CD4-positive, alpha-beta T cell treated with Interleukin-15 for 4 hours (primary cell): Measurements from ENCODE around the gene PDCD11.
A peak's percentile ranks its signal among the peaks of the same experiment; 100 is the strongest.
"Not testable (repeated sequence)": the region's sequence is repeated elsewhere in the genome, so short reads cannot be mapped to it uniquely, and the experiment has no call there.

Source experiments
- DNase-seq: peaks from one replicate; pipeline ENCODE4 v3.0.0-alpha.2; 2020; ENCODE audit warnings: low spot score

The PDCD11 gene, protein sequence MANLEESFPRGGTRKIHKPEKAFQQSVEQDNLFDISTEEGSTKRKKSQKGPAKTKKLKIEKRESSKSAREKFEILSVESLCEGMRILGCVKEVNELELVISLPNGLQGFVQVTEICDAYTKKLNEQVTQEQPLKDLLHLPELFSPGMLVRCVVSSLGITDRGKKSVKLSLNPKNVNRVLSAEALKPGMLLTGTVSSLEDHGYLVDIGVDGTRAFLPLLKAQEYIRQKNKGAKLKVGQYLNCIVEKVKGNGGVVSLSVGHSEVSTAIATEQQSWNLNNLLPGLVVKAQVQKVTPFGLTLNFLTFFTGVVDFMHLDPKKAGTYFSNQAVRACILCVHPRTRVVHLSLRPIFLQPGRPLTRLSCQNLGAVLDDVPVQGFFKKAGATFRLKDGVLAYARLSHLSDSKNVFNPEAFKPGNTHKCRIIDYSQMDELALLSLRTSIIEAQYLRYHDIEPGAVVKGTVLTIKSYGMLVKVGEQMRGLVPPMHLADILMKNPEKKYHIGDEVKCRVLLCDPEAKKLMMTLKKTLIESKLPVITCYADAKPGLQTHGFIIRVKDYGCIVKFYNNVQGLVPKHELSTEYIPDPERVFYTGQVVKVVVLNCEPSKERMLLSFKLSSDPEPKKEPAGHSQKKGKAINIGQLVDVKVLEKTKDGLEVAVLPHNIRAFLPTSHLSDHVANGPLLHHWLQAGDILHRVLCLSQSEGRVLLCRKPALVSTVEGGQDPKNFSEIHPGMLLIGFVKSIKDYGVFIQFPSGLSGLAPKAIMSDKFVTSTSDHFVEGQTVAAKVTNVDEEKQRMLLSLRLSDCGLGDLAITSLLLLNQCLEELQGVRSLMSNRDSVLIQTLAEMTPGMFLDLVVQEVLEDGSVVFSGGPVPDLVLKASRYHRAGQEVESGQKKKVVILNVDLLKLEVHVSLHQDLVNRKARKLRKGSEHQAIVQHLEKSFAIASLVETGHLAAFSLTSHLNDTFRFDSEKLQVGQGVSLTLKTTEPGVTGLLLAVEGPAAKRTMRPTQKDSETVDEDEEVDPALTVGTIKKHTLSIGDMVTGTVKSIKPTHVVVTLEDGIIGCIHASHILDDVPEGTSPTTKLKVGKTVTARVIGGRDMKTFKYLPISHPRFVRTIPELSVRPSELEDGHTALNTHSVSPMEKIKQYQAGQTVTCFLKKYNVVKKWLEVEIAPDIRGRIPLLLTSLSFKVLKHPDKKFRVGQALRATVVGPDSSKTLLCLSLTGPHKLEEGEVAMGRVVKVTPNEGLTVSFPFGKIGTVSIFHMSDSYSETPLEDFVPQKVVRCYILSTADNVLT (N-terminal part only)

DNA sequence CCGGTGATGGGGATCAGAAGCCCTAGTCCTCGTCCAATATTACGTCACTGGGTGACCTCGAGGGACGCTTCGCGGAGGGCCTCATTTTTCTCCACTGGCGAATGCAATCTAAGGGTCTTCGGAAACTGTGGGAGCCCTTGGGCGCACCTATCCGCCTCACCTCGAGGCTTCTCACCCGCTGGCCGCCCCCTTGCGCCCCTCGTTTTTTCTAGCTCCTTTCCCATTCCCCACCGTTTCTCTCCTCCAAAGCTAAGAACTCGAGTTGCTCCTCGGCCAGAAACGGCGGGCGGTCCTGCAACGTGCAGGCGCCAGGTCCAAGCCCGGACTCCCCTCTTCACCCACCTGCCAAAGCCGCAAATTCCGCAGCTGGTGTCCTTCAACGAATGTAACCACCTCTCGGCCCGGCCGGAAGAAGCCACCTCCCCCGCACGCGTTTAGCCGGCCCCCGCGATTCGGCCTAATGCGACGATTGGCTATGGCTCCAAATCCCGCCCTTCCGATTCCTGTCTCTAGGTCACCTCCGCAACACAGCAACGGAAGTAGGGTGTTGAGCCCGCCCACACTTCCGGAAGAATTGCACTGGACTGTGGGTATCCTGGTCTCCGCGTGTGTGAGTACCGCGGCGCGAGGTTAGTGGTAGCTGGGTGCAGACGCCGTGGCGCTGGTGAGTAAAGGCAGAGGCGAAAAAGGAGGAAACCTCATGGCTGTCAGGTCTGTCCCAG lies at the start of gene PDCD11, which contains the start of gene ATP5MK:
Gene PDCD11, plus strand, starts transcription at position 560 of the 722 bp plus-strand sequence. CDS start 1,801 bp downstream, outside the sequence.
Gene ATP5MK, minus strand, starts transcription at position 409 of the 722 bp plus-strand sequence. CDS start 4,018 bp downstream, outside the sequence.
- DNase-seq = peak; percentile 95

DNA sequence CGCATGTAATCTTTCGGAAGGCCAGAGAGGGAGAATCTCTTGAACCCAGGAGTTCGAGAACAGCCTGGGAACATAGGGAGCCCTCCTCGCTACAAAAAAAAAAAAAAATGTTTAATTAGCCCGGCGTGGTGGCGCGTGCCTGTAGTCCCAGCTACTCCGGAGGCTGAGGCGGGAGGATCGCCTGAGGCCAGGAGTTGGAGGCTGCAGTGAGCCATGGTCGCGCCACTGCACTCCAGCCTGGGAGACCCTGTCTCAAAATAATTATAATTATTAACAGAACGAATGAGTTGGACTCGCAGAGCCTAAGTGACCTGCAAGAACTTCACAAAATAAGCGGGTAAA lies 46.3 kb upstream of the PDCD11 start:
- DNase-seq = no peak

DNA sequence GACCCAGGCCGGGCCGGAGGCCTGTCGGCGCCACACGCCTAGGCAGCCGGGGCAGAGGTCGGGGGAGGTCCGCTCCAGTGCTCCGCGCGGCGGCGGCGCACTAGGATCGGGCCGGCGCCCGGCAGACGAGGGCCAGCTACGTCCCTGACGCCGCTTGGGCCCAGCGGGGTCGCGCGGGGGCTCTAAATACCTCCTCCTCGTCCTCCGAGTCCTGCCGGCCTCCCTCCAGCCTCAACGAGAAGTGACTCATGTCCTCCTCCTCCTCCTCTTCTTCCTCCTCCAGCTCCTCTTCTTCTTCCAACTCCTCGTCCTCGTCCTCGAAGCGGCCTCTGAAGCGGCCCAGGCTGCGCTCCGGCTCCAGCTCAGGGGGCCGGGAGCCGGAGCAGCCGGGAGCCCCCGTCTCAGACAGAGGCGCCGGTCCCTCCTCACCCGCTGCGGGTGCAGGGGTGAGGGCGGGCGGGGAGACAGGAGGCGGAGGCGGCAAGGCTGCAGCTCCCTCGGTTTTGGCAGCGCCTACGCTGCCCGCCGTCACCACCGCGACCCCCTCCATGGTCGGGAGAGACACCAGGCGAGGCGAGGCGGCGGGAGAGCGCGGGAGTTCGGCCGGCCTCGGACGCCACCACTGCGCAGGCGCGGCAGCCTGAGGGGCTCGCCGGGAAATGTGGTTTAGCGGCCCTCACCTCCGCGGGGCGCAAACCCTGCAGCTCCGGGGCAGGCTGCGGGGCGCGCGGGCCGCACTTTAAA lies 45.7 kb upstream of the PDCD11 start, which contains the start of gene PCGF6:
Gene PCGF6, minus strand, starts transcription at position 624 of the 744 bp plus-strand sequence. Its CDS starts 74 bp downstream, at position 550.
- DNase-seq = peak; percentile 66

DNA sequence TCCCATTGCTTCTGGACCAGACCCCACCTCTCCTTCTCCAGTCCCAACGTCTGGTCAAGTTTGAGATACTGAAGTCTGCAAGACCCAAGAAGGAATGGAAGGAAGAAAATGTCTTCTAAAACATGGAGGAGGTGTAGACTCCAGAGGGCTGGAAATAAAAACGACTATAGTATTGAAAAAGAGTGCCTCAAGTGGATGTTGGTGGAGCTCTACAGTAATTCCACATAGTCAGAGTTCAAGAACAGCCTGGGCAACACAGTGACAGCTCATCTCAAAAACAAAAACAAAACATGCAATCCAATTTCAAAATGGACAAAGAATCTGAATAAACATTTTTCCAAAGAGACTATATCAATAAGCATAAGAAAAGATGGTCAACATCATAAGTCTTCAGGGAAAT lies 43.1 kb upstream of the PDCD11 start:
- DNase-seq = no peak

DNA sequence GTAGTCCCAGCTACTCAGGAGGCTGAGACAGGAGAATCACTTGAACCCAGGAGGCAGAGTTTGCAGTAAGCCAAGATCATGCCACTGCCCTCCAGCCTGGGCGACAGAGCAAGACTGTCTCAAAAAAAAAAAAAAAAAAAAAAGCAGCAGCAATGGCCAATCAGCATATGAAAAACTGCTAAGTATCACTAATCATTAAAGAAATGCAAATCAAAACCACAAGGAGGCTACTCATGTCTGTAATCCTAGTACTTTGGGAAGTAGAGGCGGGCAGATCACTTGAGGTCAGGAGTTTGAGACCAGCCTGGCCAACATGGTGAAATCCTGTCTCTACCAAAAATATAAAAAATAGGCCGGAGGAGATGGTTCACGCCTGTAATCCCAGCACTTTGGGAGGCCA lies 41.9 kb upstream of the PDCD11 start:
- DNase-seq = not testable (repeated sequence)

DNA sequence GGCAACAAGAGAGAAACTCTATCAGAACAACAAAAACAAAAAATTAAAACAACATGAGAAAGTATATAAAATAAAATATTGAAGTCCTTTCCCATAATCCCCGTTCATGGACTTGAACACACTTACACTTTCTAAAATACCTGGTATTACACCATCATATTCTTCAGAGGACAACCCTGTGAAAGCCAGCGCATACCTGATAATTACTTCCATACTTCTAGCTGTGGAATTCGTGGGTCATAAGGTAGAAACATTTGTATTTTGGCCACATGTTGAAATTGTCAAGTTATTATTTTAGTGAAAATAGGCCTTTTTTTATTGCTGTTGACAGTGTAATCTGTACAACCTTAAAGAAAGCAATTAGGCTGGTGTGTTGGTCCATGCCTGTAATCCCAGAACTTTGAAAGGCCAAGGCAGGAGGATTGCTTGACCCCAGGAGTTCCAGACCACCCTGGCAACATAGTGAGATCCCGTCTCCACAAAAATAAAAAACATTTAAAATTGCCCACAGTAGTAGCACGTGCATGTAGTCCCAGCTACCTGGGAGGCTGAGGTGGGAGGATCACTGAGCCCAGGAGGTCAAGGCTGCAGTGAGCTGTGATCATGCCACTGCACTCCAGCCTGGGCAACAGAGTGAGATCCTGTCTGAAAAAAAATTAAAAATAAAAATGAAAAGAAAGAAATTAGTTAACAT lies 40.4 kb upstream of the PDCD11 start:
- DNase-seq = no peak

DNA sequence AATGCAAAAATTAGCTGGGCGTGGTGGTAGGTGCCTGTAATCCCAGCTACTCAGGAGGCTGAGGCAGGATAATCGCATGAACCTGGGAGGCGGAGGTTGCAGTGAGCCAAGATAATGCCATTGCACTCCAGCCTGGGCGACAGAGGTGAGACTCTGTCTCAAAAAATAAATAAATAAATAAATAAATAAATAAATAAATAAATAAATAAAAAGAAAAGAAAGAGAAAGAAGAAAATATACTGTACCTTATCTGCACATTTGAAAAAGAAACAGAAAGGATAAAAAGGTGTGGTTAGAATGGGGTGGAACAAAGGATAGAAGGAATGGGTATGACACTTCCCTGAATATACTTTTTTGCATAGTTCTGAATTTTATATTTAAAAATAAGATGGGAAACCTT lies 36.9 kb upstream of the PDCD11 start:
- DNase-seq = not testable (repeated sequence)

DNA sequence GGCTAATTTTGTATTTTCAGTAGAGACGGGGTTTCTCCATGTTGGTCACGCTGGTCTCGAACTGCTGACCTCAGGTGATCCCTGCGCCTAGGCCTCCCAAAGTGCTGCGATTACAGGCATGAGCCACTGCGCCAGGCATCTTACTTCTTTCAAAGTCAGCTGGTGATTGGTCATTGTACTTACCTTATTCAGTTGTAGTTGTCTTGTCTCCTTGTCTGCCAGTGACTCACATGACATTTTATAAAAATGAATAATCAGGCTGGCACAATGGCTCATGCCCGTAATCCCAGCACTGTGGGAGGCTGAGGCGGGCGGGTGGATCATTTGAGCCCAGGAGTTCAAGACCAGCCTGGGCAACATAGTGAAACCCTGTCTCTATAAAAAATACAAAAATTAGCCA lies 35.6 kb upstream of the PDCD11 start:
- not testable (repeated sequence) for DNase-seq

DNA sequence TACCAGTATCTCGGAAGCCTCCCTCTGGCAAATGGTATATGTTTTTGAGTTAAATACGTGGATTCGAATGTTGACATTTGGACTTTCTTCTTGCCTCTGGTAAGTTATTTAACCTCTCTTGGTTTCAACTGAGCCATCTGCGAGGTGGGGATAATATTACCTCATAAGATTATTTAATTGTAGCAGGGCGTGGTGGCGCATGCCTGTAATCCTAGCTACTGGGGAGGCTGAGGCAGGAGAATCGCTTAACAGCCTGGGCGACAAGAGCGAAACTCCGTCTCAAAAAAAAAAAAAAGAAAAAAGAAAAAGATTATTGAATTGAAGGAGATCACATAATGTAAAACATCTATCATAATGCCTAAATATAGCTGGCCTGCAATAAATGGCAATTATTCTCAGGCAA lies 29.0 kb upstream of the PDCD11 start:
- DNase-seq = no peak

DNA sequence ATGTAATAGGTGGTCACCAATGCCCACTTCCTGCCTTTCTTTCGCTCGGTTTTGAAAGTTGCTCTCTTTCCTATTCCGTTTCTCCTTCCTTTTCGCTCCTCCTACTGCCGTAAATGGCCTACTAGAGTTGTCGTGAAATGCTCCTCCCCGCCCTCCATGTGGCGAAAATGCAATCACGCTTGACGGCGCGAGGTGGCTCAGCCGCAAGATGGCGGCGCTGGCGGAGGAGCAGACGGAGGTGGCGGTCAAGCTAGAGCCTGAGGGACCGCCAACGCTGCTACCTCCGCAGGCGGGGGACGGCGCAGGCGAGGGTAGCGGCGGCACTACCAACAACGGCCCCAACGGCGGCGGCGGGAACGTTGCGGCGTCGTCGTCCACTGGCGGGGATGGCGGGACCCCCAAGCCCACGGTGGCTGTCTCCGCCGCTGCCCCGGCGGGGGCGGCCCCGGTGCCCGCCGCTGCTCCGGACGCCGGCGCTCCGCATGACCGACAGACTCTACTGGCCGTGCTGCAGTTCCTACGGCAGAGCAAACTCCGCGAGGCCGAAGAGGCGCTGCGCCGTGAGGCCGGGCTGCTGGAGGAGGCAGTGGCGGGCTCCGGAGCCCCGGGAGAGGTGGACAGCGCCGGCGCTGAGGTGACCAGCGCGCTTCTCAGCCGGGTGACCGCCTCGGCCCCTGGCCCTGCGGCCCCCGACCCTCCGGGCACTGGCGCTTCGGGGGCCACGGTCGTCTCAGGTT lies 28.5 kb upstream of the PDCD11 start, which contains the start of gene TAF5:
Gene TAF5, plus strand, starts transcription at position 195 of the 737 bp plus-strand sequence. Its CDS starts 14 bp downstream, at position 209.
- DNase-seq = peak; percentile 93

DNA sequence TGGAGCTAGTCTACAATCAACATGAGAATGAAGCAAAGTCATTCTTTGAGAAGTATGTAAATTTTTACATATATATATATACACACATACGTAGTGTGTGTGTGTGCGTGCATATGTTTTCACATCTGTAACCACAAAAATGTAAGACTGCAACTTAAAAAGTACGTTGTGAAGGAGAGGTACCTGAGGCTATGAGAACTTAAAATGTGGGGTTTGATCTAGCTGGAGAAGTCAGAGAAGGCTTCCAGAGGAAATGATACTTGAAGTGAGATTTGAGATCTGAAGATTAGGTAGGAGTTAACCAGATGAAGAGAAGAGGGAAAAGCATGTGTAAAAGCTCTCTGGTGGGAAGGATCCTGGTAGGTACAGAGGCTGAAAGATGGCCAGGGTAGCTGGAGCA lies 22.9 kb upstream of the PDCD11 start:
- DNase-seq = no peak

DNA sequence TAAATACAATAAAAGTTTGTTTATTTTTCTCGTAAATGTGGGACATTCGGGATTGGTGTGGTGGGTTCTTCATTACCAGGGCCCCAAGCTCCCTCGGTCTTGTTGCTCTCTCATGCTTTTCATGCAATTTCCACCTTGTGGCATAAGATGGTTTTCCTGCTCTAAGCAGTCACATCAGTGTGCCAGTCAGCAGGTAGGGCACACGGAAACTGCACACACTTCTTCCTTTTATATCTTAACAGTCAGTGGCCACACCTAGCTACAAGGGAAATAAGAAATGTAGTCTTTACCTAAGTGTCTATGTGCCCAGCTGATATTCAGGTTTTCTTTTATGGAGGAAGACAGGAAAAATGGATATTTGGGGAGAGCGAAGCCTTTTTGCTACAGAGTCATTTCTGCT lies 22.2 kb upstream of the PDCD11 start:
- DNase-seq = no peak

DNA sequence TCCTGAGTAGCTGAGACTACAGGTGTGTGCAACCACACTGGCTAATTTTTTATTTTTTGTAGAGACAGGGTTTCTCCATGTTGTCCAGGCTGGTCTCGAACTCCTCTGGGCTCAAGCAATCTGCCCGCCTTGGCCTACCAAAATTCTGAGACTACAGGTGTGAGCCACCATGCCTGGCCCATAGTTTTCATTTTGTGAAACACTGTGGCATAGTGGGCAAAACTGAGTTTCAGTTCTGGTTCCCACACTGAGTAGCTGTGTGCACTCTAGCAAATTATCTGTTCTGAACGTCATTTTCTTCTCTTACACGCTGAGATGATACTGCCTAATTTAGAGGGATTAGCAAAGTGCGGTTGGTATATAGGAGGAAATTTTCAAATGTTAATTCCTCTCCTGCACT lies 13.7 kb upstream of the PDCD11 start:
- DNase-seq = no peak

DNA sequence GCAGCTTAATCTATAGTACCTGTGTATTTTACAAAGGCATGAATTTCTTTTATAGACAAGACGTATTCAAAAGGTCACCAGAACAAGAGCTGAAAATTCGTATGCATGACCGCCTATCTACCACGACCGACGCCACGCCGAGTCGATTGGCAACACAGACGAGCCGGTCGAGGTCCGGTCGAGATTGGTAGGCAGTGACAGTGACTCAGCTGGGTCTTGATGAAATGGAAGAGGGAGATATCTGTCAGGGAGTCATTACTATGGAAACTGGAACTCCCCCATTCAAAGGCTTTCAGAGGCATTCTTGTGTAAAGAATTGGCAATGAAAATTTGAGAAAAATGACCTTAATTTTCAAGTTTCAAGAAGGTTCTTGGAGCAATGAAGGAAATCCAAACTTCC lies 2.2 kb upstream of the PDCD11 start:
- DNase-seq = no peak

DNA sequence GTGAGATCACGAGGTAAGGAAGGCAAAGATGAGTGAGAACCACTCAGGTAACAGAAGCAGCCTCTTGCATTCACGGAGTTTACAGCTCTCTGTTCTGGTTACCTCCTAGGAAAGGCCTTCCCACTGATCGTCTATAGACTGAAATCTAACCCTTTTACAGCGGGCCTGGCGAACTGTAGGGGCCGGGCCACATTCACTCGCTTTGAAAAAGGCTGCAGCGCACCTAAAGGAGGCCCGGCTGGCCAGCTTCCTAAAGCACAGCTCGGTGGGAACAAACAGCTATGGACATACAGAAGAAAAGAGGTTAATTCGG lies 716 bp upstream of the PDCD11 start:
- DNase-seq = no peak

DNA sequence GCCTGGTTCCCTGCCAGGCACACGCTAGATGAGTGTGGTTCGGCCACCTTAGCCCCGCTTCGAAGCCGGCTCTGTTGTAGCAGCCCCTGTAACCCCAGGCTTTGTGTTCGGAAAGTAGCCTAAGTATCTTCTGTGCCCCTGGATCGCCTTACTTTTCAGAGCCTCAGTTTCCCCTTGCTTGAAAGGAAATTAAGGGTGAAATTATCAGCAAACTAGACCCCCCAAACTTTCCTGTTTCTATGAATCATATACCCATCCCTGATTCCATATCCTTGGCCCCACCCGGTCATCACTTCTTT lies 312 bp downstream of the PDCD11 start:
- DNase-seq = no peak

DNA sequence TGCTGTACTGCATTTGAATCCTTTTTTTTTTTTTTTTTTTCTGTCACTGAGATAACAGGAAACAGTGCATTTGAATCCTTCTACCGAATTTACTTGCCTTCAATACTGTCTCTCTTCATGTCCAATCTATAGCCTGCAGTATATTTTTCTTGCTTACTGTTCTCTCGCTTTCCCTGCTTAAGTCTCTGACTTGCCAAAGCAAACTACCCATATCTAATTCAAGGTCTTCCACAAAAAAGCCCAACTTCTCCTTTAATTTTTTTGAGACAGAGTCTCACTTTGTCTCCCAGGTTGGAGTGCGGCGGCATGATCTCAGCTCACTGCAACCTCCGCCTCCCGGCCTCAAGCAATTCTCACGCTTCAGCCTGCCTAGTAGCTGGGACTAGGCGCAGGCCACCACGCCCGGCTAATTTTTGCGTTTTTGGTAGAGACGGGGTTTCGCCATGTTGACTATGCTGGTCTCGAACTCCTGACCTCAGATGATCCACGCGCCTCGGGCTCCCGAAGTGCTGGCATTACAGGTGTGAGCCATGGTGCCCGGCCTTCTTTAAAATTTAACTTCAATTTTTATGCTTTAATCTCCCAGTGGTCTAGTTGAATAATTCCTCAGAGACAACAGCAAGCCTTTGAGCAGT lies 882 bp downstream of the PDCD11 start:
- DNase-seq = no peak

DNA sequence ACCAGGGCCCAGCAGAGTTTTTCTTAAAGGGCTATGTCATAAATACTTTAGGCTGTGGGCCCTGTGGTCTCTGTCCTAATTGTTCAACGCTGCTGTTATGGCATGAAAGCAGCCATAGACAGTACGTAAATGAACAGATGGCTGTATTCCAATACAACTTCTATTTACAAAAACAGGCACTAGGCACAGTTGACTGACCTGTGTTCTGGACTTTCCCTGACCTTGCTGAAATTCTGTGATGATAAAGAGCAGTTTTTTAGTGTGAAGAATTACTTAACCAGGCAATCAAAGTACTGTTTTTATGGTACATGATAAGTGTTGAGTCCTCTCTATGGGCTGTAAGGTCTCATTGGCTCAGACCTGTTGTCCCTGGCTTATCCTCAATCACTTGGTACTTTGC lies 17.1 kb downstream of the PDCD11 start:
- no peak for DNase-seq

DNA sequence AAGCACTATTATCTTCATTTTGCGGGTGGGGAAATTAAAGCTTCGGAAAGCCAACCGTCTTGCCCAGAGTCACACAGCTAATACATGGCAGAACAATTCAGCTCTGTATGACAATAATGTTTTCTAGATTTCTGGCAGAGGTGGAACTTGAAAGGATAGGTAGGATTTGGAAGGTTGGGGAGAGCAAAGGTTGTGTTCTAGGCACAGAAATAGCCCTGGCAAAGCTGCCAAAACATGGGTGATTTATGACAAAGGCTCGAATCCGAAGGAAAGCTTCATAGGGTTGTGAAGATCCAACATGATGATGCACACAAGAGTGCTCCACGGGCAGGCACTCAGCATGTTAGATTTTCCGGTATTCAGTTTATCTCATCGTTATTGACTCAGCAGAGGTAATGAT lies 19.2 kb downstream of the PDCD11 start:
- DNase-seq = no peak
